AG04449 (cell line): ENCODE data around the gene GALNT2.

Experiments used
- CTCF ChIA-PET: fragments of 350-600 bp; formaldehyde crosslinking; extraction: SDS; loops from one replicate; lab custom pipeline; 2021; ENCODE audit warnings: antibody characterized with exemption; lab: Yijun Ruan, JAX
- POLR2A ChIA-PET: fragments of 400-600, 350-600 bp; formaldehyde crosslinking; extraction: SDS; loops from one replicate; lab custom pipeline; 2020; ENCODE audit warnings: antibody characterized with exemption, inconsistent platforms; lab: Yijun Ruan, JAX
- DNase-seq: peaks from one replicate; pipeline ENCODE4 v3.0.0-alpha.2; 2010; ENCODE audit warnings: low read depth, low spot score
- H3K4me3 ChIP-seq: 2 replicates; pipeline ENCODE4 v1.5.1; 2011; ENCODE audit warnings: low read depth, mild to moderate bottlenecking, control low read depth, low read length
- CTCF ChIP-seq: IDR thresholded peaks from one replicate; pipeline ENCODE4 v1.5.1; 2011; ENCODE audit warnings: mild to moderate bottlenecking, moderate library complexity, low read length, control low read depth, inconsistent platforms; ENCODE audit not compliant: insufficient read depth; ENCODE audit errors: missing control alignments

Gene GALNT2

GRCh38 chr1:230300322-230301301 is 233.6 kb downstream of the GALNT2 start:
- DNase-seq, result no peak
- ChIA-PET POLR2A (no interaction called here), CTCF (interaction anchor here (2.8 kb wide), 1 partner anchor 14 kb away, joined by 6 read pairs; no protein-coding TSS in a partner anchor)
- no peak for TF ChIP-seq CTCF
- no peak overlapping the region for H3K4me3 ChIP-seq

- no peak for TF ChIP-seq CTCF
- ChIA-PET CTCF (interaction anchor here (1.5 to 2.8 kb wide), 2 partner anchors 13 to 585 kb away, joined by 4 to 6 read pairs; no protein-coding TSS in a partner anchor), POLR2A (no interaction called here)
Observed at GRCh38 chr1:230301322-230301721, 234.3 kb downstream of the GALNT2 start.

GRCh38 chr1:230301822-230302221 is 234.8 kb downstream of the GALNT2 start:
- CTCF ChIA-PET, result interaction anchor here (1.5 to 2.8 kb wide), 3 partner anchors 12 to 641 kb away, joined by 4 to 11 read pairs (median 6); no protein-coding TSS in a partner anchor
- H3K4me3 ChIP-seq, result no peak overlapping the region
- POLR2A ChIA-PET, result no interaction called here
- TF ChIP-seq CTCF, result no peak
- DNase-seq, result no peak

More at GRCh38 chr1:230301322-230301721, 234.3 kb downstream of the GALNT2 start:
- DNase-seq, result no peak
- H3K4me3 ChIP-seq, result no peak overlapping the region

GRCh38 chr1:230303069-230303468 is 236.0 kb downstream of the GALNT2 start:
- no peak for DNase-seq
- TF ChIP-seq CTCF, result no peak
- CTCF ChIA-PET, result interaction anchor here (1.3 to 2.8 kb wide), 4 partner anchors 8 to 642 kb away, joined by 4 to 11 read pairs (median 5); no protein-coding TSS in a partner anchor
- POLR2A ChIA-PET, result no interaction called here
- H3K4me3 ChIP-seq, result no peak overlapping the region

GRCh38 chr1:230303822-230304221 is 236.8 kb downstream of the GALNT2 start:
- DNase-seq, result no peak
- POLR2A ChIA-PET, result no interaction called here

More at GRCh38 chr1:230303822-230304221, 236.8 kb downstream of the GALNT2 start:
- no peak for TF ChIP-seq CTCF
- CTCF ChIA-PET, result interaction anchor here (0.9 to 2.6 kb wide), 3 partner anchors 8 to 644 kb away, joined by 3 to 11 read pairs (median 4); no protein-coding TSS in a partner anchor
- H3K4me3 ChIP-seq, result no peak overlapping the region
